GM12873 (cell line): Measurements from ENCODE around the gene CCDC33.

Experiments used
- TF ChIP-seq, protein P1 (sequence below): IDR thresholded peaks from 2 replicates; pipeline ENCODE4 v1.5.1; 2012; ENCODE audit warnings: low read depth, mild to moderate bottlenecking, moderate library complexity, low read length, control low read depth; ENCODE audit not compliant: insufficient read depth; ENCODE audit errors: missing control alignments

The CCDC33 gene

DNA sequence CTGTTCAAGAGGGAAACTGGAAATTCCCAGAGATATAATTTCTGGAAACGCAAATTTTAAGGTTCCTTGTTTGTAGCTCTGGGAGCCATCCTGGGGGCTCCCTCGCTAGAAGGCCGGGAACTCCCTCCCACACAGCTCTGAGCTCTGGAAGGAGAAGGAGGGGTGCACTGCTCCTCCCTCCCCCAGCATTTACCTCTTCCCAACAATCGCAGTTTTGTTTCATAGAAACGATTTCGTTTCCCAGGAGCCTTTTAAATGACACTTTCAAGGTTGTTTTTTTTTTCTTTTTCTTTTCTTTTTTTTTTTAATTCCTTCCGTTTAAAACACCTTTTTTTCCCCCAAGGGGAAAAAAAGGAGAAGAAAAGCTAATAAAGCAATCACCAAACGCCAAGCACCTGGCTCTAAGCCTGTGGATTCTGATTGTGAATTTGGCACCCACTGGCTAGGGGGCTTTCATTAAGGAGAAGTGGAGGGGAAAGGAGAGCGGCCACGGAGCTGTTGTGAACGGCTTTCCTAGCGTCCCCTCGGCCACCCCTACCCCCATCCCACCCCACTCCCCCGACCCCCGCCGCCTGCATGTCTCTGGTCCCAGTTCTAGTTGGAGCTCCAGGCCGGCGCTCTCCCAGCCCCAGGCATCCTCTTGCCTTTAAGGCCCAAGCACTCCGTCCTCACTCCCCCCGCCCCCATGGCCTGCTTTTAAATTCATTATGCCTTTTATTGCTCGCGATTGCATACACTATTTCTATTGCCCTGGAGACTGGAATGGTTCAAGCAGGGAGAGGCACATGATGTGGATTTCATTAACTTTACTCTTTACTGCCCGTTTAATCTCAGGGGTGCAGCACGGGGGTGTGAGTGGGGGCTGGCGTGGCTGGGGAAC lies 13.6 kb upstream of the CCDC33 start:
- TF ChIP-seq, protein P1, sequence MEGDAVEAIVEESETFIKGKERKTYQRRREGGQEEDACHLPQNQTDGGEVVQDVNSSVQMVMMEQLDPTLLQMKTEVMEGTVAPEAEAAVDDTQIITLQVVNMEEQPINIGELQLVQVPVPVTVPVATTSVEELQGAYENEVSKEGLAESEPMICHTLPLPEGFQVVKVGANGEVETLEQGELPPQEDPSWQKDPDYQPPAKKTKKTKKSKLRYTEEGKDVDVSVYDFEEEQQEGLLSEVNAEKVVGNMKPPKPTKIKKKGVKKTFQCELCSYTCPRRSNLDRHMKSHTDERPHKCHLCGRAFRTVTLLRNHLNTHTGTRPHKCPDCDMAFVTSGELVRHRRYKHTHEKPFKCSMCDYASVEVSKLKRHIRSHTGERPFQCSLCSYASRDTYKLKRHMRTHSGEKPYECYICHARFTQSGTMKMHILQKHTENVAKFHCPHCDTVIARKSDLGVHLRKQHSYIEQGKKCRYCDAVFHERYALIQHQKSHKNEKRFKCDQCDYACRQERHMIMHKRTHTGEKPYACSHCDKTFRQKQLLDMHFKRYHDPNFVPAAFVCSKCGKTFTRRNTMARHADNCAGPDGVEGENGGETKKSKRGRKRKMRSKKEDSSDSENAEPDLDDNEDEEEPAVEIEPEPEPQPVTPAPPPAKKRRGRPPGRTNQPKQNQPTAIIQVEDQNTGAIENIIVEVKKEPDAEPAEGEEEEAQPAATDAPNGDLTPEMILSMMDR, result no peak

DNA sequence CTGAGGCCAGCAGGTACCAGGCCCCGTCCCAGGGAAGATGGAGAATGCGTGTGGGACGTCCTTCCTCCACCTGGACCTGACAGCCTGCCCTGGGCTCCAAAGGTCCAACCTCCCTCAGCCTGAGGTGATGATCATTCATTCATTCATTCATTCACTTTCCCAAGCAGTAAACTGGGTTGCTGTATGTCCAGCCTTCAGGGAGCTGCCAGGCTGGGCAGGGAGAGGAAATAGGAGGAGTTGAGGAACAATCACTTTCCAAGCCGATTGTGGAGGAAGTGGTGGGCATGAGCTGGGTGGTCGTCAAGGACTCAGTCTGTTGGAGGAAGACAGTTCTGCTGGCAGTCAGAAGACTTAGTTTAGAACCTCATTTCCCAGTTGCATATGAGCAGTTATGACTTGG lies 10.2 kb upstream of the CCDC33 start:
- TF ChIP-seq, protein P1, result no peak

DNA sequence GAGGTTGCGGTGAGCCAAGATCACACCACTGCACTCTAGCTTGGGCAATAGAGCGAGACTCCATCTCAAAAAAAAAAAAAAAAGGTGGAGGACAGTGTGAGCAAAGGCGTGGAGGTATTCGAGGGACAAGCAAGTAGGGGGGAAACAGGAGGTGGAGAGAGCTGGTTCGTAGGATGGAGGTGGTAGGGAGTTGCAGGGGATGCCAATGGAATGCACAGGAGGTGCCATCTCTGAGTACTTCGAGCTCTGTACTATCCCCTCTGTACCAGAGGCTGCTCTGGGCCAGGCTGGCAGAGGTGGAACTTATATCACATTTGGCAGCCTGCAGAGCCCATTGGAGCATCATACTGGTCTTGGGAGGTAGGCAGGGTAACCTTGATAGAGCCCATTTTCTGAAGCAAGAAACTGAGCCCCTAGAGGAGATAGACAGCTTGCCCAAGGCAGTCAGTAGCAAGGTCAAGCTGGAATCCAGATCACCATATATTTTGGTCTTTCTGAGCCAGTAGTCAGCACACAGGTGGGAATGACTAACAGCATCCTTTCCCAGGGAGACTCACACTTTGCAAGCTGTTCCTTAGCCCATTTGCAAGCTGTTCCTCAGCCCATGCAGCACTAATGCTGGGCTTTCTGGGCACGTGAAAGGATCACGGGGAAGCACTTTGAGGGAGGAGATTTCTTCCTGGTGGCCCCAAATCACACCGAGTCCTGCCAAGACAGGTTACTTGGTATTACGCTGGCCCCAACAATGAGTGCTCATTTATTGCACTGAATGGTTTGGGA lies 9.2 kb upstream of the CCDC33 start:
- TF ChIP-seq, protein P1, result no peak

DNA sequence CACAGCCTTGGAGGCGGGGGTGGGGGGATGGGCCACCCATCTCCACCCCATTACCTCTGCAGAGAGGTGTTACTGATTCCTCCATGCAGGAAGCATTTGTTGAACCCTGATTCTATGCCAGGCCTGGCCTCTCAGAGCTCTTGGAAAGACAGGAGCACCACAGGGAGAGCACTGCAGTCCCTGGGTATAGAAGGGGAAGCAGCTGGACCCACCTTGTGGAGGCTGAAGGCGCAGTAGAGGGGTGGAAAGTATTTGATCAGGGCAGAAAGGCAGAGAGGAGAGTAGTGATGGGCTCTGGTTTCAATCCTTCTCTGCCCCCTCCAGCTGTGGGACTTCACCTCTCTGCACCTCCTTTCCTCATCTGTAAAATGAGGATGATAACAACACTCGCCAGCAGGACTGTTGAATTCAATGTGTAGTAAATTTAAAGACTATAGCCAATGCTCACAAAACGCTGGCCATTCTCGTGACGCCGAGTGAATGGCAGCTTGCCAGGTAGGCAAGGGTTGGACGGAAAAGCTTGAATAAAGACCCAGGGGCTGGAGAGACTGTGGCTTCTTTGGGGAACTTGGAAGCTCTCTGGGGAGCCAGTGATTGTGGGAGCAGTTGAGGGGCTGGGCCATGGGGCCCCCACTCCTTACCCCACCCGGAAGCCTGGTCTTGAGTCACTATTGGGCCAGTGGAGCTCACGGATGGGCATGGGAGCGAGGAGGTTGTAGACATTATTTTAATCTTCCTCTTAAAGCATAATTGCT lies 8.0 kb upstream of the CCDC33 start:
- TF ChIP-seq, protein P1, result no peak

DNA sequence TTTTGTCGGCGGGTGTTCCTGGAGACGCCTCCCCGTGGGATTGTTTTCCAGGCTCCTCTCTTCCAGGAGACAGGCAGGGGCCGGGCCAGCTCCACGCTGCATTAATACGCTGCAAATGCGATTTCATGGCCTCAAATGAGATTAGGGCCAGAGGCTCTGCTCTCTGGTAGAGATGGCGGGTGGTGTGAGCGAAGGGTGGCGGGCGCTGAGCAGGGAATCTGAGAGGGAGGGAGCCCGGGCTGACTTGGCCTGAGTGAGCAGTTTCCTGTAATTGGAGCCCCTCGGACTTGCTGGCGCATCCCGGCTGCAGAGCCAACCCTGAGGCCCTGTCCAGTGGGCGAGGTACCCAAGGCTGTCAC lies 7.4 kb upstream of the CCDC33 start:
- TF ChIP-seq, protein P1, result no peak

DNA sequence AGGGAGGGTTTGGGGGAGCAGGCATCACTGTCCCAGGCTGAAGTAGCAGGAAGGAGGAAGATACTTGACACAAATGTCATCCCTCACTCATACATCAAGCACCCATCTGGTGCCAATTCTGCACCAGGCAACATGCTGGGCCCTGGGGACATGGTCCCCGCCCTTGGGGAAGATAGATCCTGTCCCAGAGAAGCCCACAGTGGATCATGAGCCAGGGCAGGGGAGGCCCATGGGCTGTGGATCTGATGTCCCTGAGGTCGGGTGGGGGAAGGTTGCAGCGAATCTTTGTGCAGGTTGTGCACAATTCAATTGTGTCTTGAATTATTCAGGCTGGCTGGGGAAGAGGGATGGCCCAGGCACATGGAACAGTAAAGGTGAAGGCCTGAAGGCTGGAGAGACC lies 6.4 kb upstream of the CCDC33 start:
- TF ChIP-seq, protein P1, result no peak

DNA sequence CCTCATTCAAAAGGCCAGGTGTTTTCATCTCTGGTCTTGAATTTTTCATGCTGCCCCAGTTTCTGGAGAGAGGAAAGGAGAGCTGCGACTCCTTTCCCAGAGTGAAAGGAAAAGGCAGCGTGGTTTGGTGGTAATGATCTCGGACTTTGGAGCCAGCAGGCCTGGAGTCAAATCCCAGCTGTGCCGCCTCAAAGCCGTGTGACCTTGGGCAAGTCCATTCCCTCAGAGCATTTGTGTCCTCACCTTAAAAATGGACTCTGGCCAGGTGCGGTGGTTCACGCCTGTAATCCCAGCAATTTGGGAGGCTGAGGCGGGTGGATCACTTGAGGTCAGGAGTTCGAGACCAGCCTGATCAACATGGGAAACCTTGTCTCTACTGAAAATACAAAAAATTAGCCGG lies 4.7 kb upstream of the CCDC33 start:
- TF ChIP-seq, protein P1, result no peak
